HG02943 (cell line): ENCODE measurements around the gene RIF1.
A peak's percentile ranks its signal among the peaks of the same experiment; 100 is the strongest.
"Not testable (repeated sequence)": the region's sequence is repeated elsewhere in the genome, so short reads cannot be mapped to it uniquely, and the experiment has no call there.

ENCODE experiments used
- ATAC-seq: cut with Tn5 transposase; IDR thresholded peaks from one replicate; pipeline ENCODE4 v1.9.1; 2021; ENCODE audit warnings: mild to moderate bottlenecking, low read depth, moderate library complexity; ENCODE audit not compliant: unreplicated experiment

Gene RIF1

GRCh38 chr2:151421681-151422080, 12.0 kb downstream of the RIF1 start:
- ATAC-seq: not testable (repeated sequence)

DNA sequence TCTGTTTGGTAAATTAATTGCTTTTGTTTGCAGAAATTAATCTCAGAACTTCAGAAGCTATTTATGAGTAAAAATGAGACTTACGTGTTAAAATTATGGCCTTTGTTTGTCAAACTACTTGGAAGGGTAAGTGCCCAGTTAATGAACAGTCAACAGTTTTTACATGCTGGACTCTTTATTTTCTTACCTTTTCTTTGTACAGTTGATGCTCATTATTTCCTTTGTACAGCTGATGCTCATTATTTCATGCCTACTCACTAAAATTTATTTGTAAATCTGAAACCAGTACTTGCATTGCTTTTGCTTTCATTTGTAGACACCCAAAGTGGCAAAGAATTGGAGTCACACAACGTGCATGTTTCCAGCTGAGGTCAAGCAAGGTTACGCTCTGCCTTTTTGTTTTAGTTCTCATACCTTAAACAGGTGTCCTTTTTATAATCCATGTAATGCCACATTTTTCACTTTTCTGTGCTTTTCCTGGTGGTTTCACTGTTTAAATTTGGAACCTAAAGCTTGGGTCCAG, 13.3 kb downstream of the RIF1 start:
- ATAC-seq: peak; percentile 79

DNA sequence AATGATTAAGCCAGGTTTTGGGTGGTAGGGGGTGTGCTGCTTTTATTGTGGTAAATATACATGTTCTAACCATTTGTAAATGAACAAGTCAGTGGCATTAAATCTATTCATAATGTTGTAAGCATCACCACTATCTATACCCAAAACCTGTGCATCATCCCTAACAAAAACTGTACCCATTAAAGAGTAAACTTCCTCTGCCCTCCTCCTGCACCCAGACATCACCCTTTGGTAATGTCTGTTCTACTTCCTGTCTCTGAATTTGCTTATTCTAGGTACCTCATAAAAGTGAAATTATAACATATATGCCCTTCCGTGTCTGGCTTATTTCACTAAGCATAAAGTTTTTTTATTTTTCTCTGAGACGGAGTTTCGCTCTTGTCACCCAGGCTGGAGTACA, 14.1 kb downstream of the RIF1 start:
- ATAC-seq: no peak

- no peak for ATAC-seq
Measured at GRCh38 chr2:151437630-151438029, 27.9 kb downstream of the RIF1 start.

DNA sequence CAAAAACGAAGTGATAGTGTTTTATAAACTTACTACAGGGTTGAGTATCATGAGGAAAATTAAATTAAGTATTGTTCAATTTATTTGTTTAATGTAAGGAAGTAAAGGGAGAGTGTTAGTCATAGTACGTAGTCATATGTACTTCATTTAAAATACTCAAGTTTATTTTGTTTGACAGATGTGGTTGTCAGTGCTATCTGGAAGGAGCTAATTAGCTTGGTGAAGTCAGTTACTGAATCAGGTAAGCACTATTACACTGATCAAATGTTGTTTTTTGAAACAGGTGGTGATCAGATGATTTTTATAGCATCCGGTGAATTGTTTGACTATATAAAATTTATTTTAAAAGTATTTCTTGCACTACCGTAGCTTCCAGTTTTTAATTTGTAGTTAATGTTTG, 28.8 kb downstream of the RIF1 start:
- ATAC-seq: no peak

GRCh38 chr2:151439127-151439526, 29.4 kb downstream of the RIF1 start:
- no peak for ATAC-seq

DNA sequence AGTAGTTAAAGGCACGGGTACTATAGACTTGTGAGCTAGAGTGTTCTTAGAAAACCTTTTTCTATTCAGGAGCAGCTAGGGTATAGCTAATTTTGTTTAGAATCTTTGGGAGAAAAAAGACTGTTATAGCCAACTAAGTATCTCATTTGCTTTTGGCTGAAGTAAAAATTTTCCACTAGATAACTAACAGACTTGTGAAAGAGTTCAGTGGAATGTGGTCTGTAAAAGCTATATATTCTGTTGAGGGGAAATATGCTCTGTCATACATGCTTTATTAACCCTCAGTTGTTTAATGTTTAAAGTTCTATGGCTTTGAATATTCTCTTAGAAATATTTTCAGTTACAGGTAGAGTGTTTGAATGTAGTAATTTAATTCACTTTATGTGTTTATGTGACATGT, 49.7 kb downstream of the RIF1 start:
- ATAC-seq: no peak

DNA sequence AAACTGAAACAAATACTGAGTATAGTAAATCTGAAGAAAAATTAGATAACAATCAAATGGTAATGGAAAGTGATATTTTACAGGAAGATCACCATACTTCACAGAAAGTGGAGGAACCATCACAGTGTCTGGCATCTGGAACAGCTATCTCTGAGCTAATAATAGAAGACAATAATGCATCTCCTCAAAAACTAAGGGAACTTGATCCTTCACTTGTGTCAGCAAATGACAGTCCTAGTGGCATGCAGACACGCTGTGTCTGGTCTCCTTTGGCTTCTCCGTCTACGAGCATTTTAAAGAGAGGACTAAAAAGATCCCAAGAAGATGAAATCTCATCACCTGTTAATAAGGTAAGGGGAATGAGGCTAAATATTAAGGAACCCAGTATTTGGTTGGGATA, 56.1 kb downstream of the RIF1 start:
- no peak for ATAC-seq

DNA sequence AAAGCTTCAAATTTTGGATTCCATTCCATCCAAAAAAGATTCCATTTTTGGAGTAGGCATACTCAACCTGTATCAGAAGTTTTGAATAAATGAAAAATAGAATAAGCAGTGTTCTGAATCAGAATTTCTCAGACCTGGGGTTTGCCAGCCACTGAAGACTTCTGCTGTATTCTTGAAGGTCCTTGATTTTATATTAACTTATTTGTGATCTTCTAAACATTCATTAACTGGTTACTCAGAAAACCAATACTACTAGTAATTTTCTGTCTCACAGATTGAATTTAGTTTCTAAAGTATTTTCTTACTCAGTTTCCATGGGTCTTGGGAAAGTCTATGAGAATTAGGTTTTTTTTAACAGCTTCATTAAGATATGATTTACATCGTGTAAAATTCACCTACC, 60.9 kb downstream of the RIF1 start:
- ATAC-seq: no peak

DNA sequence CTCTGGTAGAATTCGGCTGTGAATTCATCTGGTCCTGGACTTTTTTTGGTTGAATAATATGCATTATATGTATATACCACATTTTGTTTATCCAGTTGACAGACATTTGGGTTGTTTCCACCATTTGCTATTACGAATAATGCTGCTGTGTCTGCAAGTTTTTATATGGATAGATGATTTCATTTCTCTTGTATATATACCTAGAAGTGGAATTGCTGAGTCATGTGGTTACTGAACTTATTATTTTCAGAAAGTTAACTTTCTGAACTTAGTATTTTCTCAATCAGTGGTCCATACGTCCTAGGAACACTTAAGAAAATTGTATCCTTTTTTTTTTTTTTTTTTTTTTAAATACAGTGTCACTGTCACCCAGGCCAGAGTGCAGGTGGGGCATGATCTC, 63.3 kb downstream of the RIF1 start:
- ATAC-seq: no peak

- ATAC-seq: no peak
Measured at GRCh38 chr2:151475071-151475470, 65.4 kb downstream of the RIF1 start.

DNA sequence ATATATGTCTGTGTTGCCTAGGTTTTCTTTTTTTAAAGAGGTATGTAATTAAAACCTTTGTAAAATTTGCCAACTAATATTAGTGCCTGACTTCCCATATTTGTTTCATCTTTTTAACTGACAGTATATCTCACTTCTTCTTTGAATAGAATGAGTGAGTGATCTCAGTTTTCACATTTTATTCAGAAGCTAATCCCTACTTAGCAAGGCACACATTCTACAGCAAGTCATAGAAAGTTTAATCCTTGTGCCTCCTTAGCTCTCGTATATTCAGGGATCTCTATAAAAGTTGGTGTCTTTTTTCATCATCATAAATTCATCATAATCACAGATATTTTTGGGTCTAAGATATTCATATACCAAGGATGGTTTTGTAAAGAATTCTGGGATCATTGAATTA, 66.6 kb downstream of the RIF1 start:
- no peak for ATAC-seq

DNA sequence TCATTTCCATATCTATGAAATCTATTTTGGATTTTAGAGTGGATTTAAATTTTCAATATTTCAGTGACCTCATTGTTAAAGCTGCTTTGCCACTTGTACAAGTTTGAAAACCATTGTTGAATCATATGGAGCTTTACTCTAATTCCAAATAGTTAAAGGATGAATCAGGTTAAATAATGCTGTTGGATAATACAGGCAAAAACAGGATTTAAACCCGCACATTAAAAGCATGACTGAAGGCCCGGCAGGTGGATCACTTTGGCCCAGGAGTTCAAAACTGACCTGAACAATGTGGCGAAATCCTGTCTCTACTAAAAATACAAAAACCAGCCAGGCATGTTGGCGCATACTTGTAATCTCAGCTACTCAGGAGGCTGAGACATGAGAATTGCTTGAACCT, 68.3 kb downstream of the RIF1 start:
- ATAC-seq: no peak

DNA sequence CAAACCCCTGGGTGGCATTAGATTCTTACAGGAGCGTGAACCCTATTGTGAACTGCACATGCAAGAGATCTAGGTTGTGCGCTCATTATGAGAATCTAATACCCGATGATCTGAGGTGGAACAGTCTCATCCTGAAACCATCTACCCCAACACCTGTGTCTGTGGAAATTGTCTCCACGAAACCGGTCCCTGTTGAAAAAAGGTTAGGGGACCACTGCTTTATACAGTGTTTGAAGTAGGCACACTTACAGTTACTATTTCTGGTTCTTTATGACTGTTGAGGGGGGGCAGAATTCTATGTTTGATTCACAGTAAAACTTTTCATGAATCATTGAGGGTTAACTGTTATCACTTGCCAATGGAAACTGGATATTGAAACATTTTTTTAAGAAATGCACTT, 72.0 kb downstream of the RIF1 start:
- no peak for ATAC-seq

DNA sequence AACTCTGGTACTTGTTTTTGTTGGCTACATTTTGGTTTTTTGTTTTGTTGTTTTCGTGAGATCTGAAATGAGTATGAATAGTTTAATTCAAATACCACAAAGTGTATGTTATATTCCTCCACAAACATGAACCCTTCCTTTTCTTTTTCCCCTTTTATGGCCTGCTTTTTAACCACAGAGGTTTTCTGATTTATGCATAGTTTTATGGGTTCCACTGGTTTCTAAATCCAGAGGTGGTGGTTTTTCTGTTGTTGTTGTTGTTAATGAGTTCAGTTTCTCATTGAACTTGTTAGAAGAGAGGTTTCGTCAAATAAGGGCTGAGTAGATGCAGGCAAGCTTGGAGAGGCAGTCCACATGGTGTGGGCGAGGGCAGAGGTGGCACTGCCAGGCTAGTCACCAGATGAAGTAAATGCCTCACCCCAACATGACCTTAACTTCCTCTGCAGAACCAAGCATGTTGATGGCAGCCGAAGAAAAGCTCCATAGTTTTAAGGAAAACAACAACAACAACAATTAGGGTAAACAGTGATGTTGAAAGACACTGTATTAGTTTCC, 72.5 kb downstream of the RIF1 start:
- no peak for ATAC-seq

- ATAC-seq: no peak
Measured at GRCh38 chr2:151483546-151483945, 73.8 kb downstream of the RIF1 start.

DNA sequence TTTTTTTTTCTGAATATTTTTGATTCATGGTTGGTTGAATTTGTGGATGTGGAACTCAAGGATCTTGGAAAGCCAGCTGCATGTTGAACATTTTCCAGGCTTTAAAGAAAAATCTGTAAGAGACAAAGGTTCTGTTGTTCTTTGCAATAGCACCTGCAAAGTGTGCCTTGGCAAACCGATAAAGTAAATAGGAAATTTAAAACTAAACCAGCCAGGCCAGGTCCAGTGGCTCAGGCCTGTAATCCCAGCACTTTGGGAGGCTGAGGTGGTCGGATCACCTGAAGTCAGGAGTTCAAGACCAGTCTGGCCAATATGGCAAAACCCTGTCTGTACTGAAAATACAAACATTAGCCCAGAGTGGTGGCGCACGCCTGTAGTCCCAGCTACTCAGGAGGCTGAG, 74.4 kb downstream of the RIF1 start:
- ATAC-seq: no peak

DNA sequence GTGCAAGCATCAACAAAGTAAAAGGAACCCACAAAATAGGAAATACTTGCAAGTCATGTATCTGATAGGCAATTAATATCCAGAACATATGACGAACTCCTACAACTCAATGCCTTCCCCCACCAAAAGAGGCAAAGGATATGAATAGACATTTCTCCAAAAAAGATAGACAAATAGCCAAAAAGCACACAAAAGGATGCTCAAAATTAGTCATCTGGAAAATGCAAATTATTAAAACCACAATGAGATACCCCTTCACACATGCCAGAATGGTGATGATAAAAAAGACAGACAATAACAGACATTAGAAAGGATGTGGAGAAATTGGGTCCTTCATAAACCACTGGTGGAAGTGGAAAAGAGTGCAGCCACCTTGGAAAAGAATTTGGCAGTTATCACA, 76.4 kb downstream of the RIF1 start:
- no peak for ATAC-seq

DNA sequence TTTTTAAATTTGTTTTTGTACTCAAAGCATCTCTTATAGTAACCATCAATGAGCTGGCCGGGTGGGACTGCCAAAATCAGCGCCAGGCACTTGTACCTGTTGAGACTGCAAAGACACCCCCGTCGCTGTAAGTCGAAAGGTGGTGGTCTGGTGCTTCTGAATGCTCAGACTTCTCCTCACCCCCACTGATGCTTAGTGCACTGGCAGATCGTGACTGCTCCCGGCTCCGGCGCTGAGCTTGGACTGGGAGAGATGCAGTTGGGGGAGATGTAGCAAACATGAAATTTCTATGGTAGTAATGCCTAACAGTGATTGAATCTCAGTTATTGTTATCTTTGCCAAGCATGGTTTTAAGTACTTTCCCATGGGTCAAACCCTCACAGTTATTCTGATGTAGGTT, 80.6 kb downstream of the RIF1 start:
- ATAC-seq: no peak

DNA sequence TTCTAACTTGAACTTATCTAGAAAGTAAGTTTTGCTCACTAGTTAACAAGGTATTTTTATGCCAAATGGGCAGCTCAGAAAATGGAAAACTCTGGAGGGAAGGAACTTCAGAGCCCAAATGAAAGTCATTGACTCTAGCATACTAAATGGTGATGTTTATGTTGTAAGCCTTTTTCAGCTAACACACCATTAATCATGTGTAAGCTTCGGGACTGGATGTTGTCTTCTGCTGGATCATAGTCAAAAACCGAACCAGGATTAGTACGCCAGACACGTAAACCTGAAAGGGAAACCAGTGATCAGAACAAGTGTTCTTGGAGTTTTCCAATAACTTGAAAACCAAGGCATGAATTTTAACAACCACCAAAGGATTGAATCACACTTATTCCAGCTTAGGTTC, 81.8 kb downstream of the RIF1 start:
- no peak for ATAC-seq

DNA sequence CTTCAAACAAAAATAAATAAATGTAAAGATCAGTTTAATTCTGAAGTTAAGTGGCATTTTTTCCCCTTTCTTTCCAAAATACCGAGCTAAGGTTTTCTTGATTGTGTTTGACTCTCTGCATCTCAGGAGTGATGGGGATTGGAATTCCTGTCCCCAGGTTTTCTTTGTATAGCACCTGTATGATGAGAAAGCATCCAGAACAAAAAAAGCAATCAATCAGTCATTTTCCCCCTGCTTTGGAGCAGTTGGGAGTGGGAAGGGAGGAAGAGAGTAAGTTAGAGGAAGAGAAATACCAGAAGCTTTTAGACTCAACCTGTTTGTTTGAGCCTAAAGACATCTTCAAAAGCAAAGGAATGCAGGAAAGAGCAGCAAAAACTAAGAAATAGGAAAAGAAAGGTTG, 88.5 kb downstream of the RIF1 start:
- ATAC-seq: no peak

DNA sequence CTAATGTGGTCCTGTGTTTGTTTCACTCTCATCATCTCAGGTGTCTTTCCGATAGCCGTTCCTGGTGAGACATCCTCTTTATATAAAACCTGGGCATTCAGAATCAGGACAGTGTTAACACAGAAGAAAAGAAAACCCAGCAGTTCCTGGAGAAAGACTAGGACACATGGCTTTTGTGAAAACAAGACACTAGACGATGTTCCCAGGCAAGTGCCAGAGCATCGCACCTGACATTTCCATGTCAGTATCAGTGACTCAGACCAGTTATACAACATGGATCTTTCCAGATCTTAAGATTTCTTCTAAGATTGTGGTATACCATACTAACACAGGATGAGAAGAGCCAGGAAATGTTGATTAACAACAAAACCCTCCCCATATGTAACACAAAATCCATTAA, 96.5 kb downstream of the RIF1 start:
- no peak for ATAC-seq

DNA sequence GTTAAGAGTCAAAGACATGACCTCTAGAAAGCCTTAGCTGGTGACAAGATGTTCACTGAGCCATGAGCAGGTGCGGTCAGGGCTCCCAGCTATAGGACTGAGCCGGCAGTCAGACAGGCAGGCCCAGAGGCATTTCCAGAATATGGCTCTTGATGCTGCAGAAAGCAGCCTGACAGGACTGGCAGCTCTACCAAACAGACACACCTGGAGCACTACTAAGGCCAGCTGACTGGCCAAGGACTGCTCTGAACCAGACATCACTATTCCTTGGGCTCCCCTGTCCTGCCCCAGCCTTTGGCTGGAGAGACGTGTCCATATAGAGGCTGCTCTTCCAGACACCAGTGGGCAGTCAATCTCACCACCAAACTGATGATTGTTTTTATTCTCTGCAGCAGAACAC, 98.8 kb downstream of the RIF1 start:
- ATAC-seq: no peak
